Hindlimb muscle (tissue), 1 donor: ENCODE data around the gene TWF2. TPM values are rescaled to one million over a fixed set of nuclear protein-coding genes. Genes with fewer than 3 reads are reported as not detected.

Source experiments
- DNase-seq: peaks from one replicate; pipeline ENCODE4 v3.0.0-alpha.2; 2013
- polyA plus RNA-seq: library from polyadenylated mRNA; unstranded; fragments of 120-200 nt; gene quantifications from one replicate; pipeline ENCODE4 v1.2.1, GENCODE V29; 2013; ENCODE audit not compliant: insufficient read length

TWF2 gene
- polyA plus RNA-seq, 1 donor: 30.0 TPM

- DNase-seq: no peak
Observed at GRCh38 chr3:52256622-52257021, 17.7 kb upstream of the TWF2 start.

GRCh38 chr3:52256159-52256558 is 17.2 kb upstream of the TWF2 start:
- no peak for DNase-seq

- DNase-seq: no peak
Observed at GRCh38 chr3:52254608-52255007, 15.7 kb upstream of the TWF2 start.

- no peak for DNase-seq
Observed at GRCh38 chr3:52253314-52254304, 14.7 kb upstream of the TWF2 start.

GRCh38 chr3:52250122-52250521 is 11.2 kb upstream of the TWF2 start:
- DNase-seq: no peak

- DNase-seq: no peak
Observed at GRCh38 chr3:52249683-52250082, 10.7 kb upstream of the TWF2 start.

- no peak for DNase-seq
Observed at GRCh38 chr3:52248816-52249547, 10.0 kb upstream of the TWF2 start.

- DNase-seq: no peak
Observed at GRCh38 chr3:52248165-52248541, 9.2 kb upstream of the TWF2 start.

GRCh38 chr3:52247409-52248164 is 8.6 kb upstream of the TWF2 start:
- DNase-seq: no peak

GRCh38 chr3:52246728-52247408 is 7.9 kb upstream of the TWF2 start:
- no peak for DNase-seq

- no peak for DNase-seq
Observed at GRCh38 chr3:52246264-52246620, 7.3 kb upstream of the TWF2 start.

- peak; percentile 64 for DNase-seq
Observed at GRCh38 chr3:52245322-52246263, 6.6 kb upstream of the TWF2 start, which contains the start of gene PPM1M. TSS of gene PPM1M (plus strand) at chr3:52245759. CDS start at chr3:52245825, 66 bp downstream.

GRCh38 chr3:52243791-52244628 is 5.1 kb upstream of the TWF2 start:
- no peak for DNase-seq

- no peak for DNase-seq
Observed at GRCh38 chr3:52242039-52242438, 3.1 kb upstream of the TWF2 start.

- no peak for DNase-seq
Observed at GRCh38 chr3:52240886-52241370, 2.0 kb upstream of the TWF2 start.

- DNase-seq: no peak
Observed at GRCh38 chr3:52240059-52240885, 1.3 kb upstream of the TWF2 start.

GRCh38 chr3:52238193-52238760 is 681 bp downstream of the TWF2 start:
- no peak for DNase-seq

GRCh38 chr3:52237657-52238172 is 1.2 kb downstream of the TWF2 start:
- DNase-seq: no peak
